GM12892 (cell line): ENCODE measurements around the gene PPP1R2.

Source experiments
- POLR2A ChIP-seq: IDR thresholded peaks from 2 replicates; pipeline ENCODE4 v1.6.1; 2011; ENCODE audit warnings: low read depth, low read length, control low read depth
- POLR2AphosphoS5 ChIP-seq: IDR thresholded peaks from 2 replicates; pipeline ENCODE4 v1.6.1; 2011; ENCODE audit warnings: low read depth, low read length, control low read depth

DNA sequence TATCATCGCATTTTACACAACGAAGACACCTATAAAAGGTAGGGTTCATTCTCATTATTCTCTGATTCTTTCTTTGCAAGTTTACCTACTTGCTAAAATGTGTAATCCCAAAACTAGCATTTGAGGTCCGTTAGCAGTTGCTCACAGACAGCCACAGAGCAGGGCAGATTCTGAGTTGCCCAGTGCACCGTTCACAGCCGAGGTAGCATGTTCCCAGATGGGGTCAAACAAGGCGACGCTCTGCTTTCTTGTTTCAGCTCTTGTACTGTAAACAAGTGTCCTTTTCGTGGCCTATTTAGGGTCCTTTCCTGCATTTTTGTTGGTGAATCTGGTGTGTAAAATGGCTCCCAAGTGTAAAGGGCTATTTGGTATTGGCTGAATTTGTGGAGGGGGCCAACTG, 3.1 kb downstream of the PPP1R2 start:
- TF ChIP-seq POLR2AphosphoS5, result no peak
- no peak for TF ChIP-seq POLR2A
